GM19193 (cell line): ENCODE data around the gene SLC44A1.

Experiments
- POLR2A ChIP-seq: IDR thresholded peaks from 4 replicates; pipeline ENCODE4 v1.6.1; 2011; ENCODE audit not compliant: insufficient read depth, insufficient read length; ENCODE audit errors: extremely low read depth

SLC44A1 gene

GRCh38 chr9:105393576-105394344 is 149.3 kb downstream of the SLC44A1 start:
- TF ChIP-seq POLR2A = no peak

GRCh38 chr9:105396441-105396840 is 152.0 kb downstream of the SLC44A1 start:
- no peak for TF ChIP-seq POLR2A

GRCh38 chr9:105396901-105397300 is 152.4 kb downstream of the SLC44A1 start:
- no peak for TF ChIP-seq POLR2A

GRCh38 chr9:105399117-105399516 is 154.7 kb downstream of the SLC44A1 start:
- TF ChIP-seq POLR2A = no peak

GRCh38 chr9:105401651-105402050 is 157.2 kb downstream of the SLC44A1 start:
- no peak for TF ChIP-seq POLR2A

GRCh38 chr9:105403552-105404248 is 159.2 kb downstream of the SLC44A1 start:
- no peak for TF ChIP-seq POLR2A

GRCh38 chr9:105405514-105406131 is 161.2 kb downstream of the SLC44A1 start:
- no peak for TF ChIP-seq POLR2A

GRCh38 chr9:105406369-105406768 is 161.9 kb downstream of the SLC44A1 start:
- TF ChIP-seq POLR2A = no peak

GRCh38 chr9:105413525-105413924 is 169.1 kb downstream of the SLC44A1 start:
- no peak for TF ChIP-seq POLR2A

- TF ChIP-seq POLR2A = no peak
Measured at GRCh38 chr9:105414947-105415661, 170.7 kb downstream of the SLC44A1 start.

GRCh38 chr9:105415662-105415980 is 171.2 kb downstream of the SLC44A1 start:
- no peak for TF ChIP-seq POLR2A

- no peak for TF ChIP-seq POLR2A
Measured at GRCh38 chr9:105416840-105417239, 172.4 kb downstream of the SLC44A1 start.

GRCh38 chr9:105418588-105419500 is 174.4 kb downstream of the SLC44A1 start:
- TF ChIP-seq POLR2A = no peak
